HG02588 (cell line): ENCODE measurements around the gene COX6B1.
A peak's percentile ranks its signal among the peaks of the same experiment; 100 is the strongest.
"Not testable (repeated sequence)": the region's sequence is repeated elsewhere in the genome, so short reads cannot be mapped to it uniquely, and the experiment has no call there.

ENCODE experiments used
- ATAC-seq: cut with Tn5 transposase; IDR thresholded peaks from one replicate; pipeline ENCODE4 v1.9.1; 2021; ENCODE audit warnings: mild to moderate bottlenecking, moderate library complexity; ENCODE audit not compliant: unreplicated experiment

The COX6B1 gene

GRCh38 chr19:35648017-35648961, at the start of gene COX6B1:
TSS of gene COX6B1 (plus strand) at chr19:35648323. CDS start at chr19:35651244, 2,921 bp downstream.
- ATAC-seq = peak; percentile 41

DNA sequence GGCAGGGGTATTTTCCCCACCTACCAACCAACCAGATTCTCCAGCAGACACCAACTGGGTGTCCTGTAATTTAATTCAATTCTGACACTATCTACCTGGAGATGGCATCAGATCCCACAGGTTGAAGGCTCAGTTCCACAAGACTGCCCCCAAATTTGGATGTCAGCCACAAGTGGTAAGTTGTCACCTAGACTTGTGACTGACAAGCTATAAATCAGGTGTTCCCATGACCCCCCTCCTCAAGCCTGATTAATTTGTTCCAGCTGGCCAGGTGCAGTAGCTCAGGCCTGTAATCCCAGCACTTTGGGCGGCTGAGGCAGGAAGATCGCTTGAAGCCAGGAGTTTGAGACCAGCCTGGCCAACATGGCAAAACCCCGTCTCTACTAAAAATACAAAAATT, 46.2 kb upstream of the COX6B1 start:
- ATAC-seq = no peak

- not testable (repeated sequence) for ATAC-seq
These were observed 43.7 kb upstream of the COX6B1 start for GRCh38 chr19:35604436-35604835.

- ATAC-seq = not testable (repeated sequence)
These were observed 41.0 kb upstream of the COX6B1 start for GRCh38 chr19:35607170-35607569.

- no peak for ATAC-seq
These were observed 40.5 kb upstream of the COX6B1 start for GRCh38 chr19:35607661-35608060.

DNA sequence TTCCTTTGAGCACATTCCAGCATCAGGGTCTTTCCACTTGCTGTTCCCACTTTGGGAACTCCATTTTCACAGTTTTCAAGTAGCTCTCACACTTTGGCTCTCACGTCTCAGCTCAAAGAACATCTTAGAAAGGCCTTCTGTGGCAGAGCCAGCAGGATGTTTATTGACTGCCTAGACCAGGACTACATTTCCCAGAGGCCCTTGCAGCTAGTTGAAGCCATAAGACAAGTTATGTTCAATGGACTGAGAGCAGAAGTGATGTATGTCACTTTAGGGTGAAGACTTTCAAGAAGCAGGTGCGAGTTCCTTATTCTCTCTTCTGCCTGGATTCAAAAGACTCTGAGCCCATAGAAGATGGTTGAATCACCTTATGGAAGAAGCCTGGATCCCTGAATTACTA, 39.9 kb upstream of the COX6B1 start:
- no peak for ATAC-seq

DNA sequence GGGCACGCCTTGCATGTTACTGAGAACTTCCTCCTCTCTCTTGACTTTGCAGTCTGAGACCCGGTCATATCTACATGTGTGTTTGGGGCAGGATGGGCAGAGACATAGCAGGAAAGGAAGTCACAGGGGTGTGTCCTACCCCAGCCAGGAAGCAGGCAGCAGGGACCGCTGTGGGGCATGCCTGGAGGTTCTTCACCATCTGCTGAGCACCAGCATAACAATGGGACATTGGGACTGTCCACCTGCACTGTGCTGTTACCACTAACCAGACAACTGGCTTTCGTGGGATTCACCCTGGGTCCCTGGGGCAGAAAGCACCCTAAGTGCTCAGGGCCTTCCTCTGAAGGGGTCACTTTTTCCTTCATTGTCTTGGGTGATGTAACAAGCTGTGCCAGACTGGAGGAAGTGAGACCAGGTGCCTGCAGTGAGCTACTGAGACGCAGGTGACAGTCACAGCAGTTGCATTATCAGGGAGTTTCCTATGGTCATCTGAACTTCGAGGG, 38.2 kb upstream of the COX6B1 start:
- ATAC-seq = no peak

DNA sequence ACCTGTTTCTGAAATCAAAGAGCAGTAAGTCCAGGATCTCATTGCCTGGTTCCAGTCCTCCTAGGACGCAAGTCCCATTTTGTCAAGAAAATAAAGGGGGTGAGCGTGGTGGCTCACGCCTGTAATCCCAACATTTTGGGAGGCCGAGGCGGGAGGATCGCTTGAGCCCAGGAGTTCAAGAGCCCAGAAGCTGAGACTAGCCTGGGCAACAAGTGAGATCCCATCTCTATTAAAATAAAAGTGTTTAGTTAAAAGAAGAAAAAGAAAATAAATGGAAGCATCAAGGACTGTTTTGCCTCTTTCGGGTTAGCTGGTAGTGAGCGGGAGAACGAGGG, 35.9 kb upstream of the COX6B1 start:
- ATAC-seq = no peak

DNA sequence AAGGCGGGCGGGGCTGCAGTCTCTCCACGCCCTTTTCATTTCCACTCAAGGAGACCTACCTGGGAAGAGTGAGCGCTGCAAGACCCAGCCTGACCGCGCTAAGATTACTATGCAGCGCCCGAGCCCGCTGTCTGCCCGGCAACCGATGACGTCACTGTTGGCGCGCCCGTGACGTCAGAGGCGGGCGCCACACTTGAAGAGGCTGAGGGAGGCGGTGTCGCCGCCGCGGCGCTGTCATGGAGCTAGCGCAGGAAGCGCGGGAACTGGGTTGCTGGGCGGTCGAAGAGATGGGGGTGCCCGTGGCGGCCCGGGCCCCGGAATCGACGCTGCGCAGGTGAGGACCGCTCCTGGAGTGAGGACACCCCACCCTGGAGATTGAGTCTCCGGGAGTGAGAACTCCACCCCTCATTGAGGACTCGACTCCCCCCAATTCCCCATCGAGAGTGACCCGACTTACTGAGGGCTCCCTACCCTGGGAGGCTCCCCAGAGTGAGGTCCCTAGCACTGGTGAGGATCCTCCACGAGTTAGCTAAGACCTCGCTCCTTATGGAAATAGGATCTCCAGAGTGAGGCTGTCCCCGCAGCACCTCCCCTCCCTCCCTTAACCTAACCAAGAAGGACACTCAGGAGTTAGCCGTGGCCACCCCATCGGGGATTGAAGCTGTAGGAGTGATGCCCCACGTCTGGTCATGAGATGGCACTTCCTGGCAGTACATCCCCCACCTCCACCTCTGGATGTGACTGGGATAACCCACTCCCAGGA, 35.4 kb upstream of the COX6B1 start, which contains the start of gene HAUS5:
Gene HAUS5 (plus strand): TSS at position 177 of the 763 bp plus-strand sequence. CDS start 60 bp downstream, at position 237.
- ATAC-seq = peak; percentile 80

DNA sequence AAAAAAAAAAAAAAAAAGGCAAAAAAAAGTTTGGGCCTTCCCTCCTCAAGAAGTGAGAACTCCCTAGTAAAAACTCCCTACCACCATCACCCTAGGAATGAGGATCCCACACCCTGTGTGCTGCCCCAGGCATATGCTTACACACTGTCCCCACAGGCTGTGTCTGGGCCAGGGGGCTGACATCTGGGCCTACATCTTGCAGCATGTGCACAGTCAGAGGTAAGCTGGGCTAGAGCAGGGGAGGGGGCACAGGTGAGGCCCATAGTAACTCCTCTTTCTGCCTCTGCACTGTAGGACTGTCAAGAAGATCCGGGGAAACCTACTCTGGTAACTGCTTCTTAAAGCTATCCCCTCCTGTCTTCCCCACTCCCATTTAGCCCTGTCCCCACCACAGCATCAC, 34.5 kb upstream of the COX6B1 start:
- no peak for ATAC-seq

DNA sequence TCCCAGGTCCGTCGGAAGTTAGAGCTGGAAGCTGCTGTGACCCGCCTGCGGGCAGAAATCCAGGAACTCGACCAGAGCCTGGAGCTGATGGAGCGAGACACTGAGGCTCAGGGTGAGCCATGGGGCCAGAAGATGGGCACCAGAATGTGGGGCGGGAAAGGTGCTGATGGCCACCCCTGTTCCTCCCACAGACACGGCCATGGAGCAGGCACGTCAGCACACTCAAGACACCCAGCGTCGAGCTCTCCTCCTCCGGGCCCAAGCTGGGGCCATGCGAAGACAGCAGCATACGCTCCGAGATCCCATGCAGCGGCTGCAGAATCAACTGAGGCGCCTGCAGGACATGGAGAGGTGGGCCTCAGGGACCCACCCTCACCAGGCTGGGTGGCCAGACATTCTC, 33.1 kb upstream of the COX6B1 start:
- ATAC-seq = no peak

- ATAC-seq = no peak
These were observed 29.3 kb upstream of the COX6B1 start for GRCh38 chr19:35618857-35619256.

GRCh38 chr19:35619290-35619923, 28.7 kb upstream of the COX6B1 start:
- ATAC-seq = no peak

DNA sequence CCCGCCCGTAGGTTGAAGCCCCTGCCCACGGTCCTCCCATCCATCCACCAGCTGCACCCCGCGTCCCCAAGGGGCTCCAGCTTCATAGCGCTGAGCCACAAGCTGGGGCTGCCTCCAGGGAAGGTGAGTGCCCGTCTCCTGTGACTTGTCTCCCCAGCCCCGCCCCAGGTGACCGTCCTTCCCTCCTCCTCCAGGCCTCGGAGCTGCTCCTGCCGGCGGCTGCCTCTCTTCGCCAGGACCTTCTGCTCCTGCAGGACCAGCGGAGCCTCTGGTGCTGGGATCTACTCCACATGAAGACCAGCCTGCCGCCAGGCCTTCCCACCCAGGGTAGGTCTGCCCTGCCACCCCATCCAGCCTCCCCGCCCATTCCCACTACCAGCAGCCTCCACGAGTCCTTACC, 28.1 kb upstream of the COX6B1 start:
- ATAC-seq = no peak

GRCh38 chr19:35621708-35622107, 26.4 kb upstream of the COX6B1 start:
- no peak for ATAC-seq

- no peak for ATAC-seq
These were observed 25.4 kb upstream of the COX6B1 start for GRCh38 chr19:35622750-35623149.

DNA sequence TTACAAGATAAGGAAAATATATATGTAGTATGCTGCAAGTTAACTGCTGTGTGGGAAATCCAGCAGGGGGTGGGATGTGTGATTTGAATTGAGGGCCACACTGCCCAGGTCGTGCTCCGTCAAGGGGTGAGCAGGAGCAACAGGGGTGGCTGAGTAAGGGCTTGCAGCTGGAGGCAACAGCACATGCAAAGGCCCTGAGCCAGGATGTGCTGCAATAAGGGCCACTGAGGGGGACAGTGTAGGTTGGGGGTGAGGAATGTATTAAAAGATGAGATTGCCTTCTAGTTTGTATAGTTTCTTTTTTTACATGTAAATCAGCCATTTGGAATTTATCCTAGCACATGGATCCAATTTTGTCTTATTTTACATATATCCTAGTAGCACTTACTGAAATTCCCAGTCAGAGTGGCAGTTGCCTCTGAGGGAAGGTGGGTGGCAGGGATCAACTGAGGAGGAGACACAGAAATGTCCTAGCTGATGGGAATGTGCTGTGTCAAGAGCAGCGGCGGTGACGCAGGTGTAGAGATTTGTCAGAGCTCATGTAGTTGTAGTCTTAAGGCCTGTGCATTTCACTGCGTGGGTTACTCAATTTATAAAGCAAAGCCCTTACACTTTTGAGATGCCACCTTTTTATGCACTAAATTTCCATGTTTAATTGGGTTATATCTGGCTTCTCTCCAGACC, 24.7 kb upstream of the COX6B1 start:
- no peak for ATAC-seq

- no peak for ATAC-seq
These were observed 19.9 kb upstream of the COX6B1 start for GRCh38 chr19:35628264-35628564.

GRCh38 chr19:35628565-35629331, 19.4 kb upstream of the COX6B1 start, which contains the start of gene RBM42:
TSS of gene RBM42 (plus strand) at chr19:35629036. CDS start at chr19:35629154, 118 bp downstream.
- ATAC-seq = peak; percentile 91

DNA sequence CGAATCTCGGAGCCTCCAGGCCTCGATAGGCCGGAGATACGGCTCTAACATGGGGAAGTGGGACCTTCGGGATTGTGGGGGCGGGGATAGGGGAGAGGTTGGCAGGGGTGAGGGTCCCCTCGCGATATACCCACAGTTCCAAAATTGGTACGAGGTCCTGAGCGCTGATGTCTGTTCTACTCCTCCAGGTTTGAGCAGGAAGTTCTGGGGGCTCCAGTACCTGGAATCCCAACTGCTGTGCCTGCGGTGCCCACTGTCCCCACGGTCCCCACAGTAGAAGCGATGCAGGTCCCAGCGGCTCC, 18.8 kb upstream of the COX6B1 start:
- ATAC-seq = no peak
